ENCODE measurements around the gene FOXK2. TPM values are rescaled to one million over a fixed set of nuclear protein-coding genes. Genes with fewer than 3 reads are reported as not detected.

The FOXK2 gene
- total RNA-seq, 2 experiments from 2014 or later = 59.6 to 63.2 TPM

- no peak overlapping the region for H3K27ac Mint-ChIP-seq
- ChIA-PET CTCF (interaction anchor here (2.2 kb wide), 1 partner anchor 20 kb away, joined by 5 read pairs; no protein-coding TSS in a partner anchor), POLR2A (no interaction called here)
- peaks cover 34% of the 10 kb centered on the region for H3K36me3 Mint-ChIP-seq (ENCODE audit: low read depth)
- peaks cover 31% of the 10 kb centered on the region for H3K4me1 Mint-ChIP-seq
- no peaks in the 10 kb centered on the region for H3K27me3 Mint-ChIP-seq
- no peak for DNase-seq
- no peak overlapping the region for H3K4me3 Mint-ChIP-seq
- no peaks in the 10 kb centered on the region for H3K9me3 Mint-ChIP-seq
Measured at GRCh38 chr17:82489851-82490511, 29.6 kb upstream of the FOXK2 start.

GRCh38 chr17:82490512-82491195, 28.9 kb upstream of the FOXK2 start:
- Mint-ChIP-seq H3K27me3 (no peaks in the 10 kb centered on the region), H3K4me1 (peaks cover 31% of the 10 kb centered on the region), H3K36me3 (ENCODE audit: low read depth) (peaks cover 29% of the 10 kb centered on the region), H3K27ac (no peak overlapping the region), H3K9me3 (no peaks in the 10 kb centered on the region), H3K4me3 (no peak overlapping the region)
- POLR2A ChIA-PET = no interaction called here
- no peak for DNase-seq
- CTCF ChIA-PET = interaction anchor here (0.6 to 2.2 kb wide), 2 partner anchors 20 to 147 kb away, joined by 3 to 5 read pairs; no protein-coding TSS in a partner anchor

GRCh38 chr17:82491196-82491530, 28.4 kb upstream of the FOXK2 start:
- Mint-ChIP-seq H3K36me3 (ENCODE audit: low read depth) (peaks cover 25% of the 10 kb centered on the region), H3K27me3 (no peaks in the 10 kb centered on the region), H3K9me3 (no peaks in the 10 kb centered on the region), H3K4me1 (peaks cover 31% of the 10 kb centered on the region), H3K4me3 (no peak overlapping the region), H3K27ac (no peak overlapping the region)
- no peak for DNase-seq
- POLR2A ChIA-PET = no interaction called here
- CTCF ChIA-PET = interaction anchor here (0.6 to 2.2 kb wide), 3 partner anchors 21 to 148 kb away, joined by 3 to 5 read pairs (median 3); no protein-coding TSS in a partner anchor

DNA sequence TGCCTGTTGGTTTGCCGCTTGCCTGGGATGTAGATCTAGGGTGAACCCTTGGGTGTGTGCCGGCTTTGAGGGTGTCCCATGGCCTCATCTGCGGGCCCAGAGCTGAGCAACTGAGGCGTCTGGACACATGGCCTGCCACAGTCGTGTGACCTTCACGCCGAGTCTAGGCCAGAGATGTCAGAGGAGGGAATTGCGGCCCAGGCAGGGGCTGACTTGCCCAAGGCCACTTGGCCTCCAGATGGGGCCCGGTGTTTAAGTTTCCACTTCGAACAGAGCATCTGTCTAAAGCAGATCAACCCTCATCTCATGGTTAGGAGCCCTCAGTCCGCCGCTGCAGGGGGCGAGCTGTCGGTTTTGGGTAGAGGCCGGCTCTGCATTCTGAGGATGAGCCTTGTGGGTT, 28.0 kb upstream of the FOXK2 start:
- CTCF ChIA-PET = interaction anchor here (0.6 to 1.0 kb wide), 4 partner anchors 45 to 148 kb away, joined by 3 to 6 read pairs (median 3); no protein-coding TSS in a partner anchor

DNA sequence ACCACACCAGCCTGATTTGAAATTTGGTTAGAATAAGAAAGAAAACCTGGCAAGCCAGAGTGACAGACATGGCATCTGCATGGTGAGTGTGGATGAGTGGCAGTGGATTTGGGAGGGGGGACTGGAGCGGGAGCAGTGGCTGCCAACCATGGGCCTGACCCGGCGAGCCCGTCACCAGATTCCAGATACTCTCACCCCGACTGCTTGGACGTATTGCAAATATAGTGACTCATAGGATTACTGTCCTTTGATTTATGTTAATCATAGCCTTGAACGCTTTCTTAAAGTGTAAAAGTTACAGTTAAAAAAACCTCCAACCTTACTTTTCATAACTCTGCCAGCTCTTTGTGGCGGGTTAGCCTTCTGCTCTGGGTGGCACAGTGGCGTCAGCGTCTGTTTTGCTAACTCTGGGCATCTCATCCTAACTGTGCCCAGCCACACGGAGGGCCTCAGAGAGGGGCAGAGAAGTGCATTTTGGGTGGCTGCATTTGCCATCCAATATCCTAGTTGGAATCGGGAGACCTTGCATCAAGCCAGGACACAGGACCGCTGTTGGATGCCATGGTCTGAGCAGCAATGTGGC, 26.8 kb upstream of the FOXK2 start:
- Mint-ChIP-seq H3K36me3 (ENCODE audit: low read depth) (peaks cover 13% of the 10 kb centered on the region), H3K9me3 (no peaks in the 10 kb centered on the region), H3K4me1 (peaks cover 27% of the 10 kb centered on the region), H3K27me3 (no peaks in the 10 kb centered on the region), H3K27ac (no peak overlapping the region), H3K4me3 (no peak overlapping the region)
- no peak for DNase-seq
- POLR2A ChIA-PET = no interaction called here
- CTCF ChIA-PET = interaction anchor here (0.5 to 1.1 kb wide), 3 partner anchors 11 to 140 kb away, joined by 3 to 6 read pairs (median 3); no protein-coding TSS in a partner anchor

More for the DNA sequence above, 28.0 kb upstream of the FOXK2 start:
- POLR2A ChIA-PET = no interaction called here
- DNase-seq = no peak
- no peaks in the 10 kb centered on the region for H3K27me3 Mint-ChIP-seq
- H3K4me3 Mint-ChIP-seq = no peak overlapping the region
- H3K27ac Mint-ChIP-seq = no peak overlapping the region
- H3K9me3 Mint-ChIP-seq = no peaks in the 10 kb centered on the region
- peaks cover 21% of the 10 kb centered on the region for H3K36me3 Mint-ChIP-seq (ENCODE audit: low read depth)
- H3K4me1 Mint-ChIP-seq = peaks cover 30% of the 10 kb centered on the region

DNA sequence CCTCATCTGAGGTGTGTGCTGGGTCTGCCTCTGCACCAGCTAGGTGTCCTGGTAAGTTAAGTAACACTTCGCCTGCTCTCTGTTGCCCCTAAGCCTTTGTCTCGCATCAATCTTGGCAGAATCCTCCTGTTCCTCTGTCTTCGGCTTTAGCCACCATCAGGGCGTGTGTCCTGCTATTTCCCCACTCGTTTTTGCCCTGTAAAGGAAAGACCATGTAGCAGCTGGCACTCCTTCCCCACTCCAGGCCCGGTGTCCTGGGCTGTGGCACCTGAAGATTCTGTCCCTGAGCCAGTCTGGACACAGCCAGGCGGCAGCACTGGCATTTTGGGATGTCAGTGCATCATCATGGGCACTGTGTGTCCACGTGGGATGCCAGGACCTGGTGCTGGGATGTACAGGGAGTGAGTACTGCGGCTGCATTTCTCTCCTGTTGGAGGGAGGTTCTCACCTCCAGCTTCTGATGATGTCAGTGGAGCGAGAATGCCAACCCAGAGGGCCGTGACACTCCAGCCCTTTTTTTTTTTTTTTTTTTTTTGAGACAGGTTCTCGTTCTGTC, 26.2 kb upstream of the FOXK2 start:
- ChIA-PET CTCF (interaction anchor here (0.6 to 1.2 kb wide), 3 partner anchors 11 to 462 kb away, joined by 3 read pairs; partner anchors contain the start of gene RAC3), POLR2A (no interaction called here)

GRCh38 chr17:82494236-82495055, 25.1 kb upstream of the FOXK2 start:
- ChIA-PET POLR2A (no interaction called here), CTCF (interaction anchor here (0.6 to 1.7 kb wide), 6 partner anchors 10 to 82 kb away, joined by 3 to 5 read pairs (median 3); no protein-coding TSS in a partner anchor)
- Mint-ChIP-seq H3K27ac (peak overlapping the region; percentile 84), H3K4me1 (peaks cover 38% of the 10 kb centered on the region), H3K9me3 (no peaks in the 10 kb centered on the region), H3K4me3 (peak overlapping the region; percentile 51), H3K36me3 (ENCODE audit: low read depth) (no peaks in the 10 kb centered on the region), H3K27me3 (no peaks in the 10 kb centered on the region)
- peak; percentile 88 for DNase-seq

More for the DNA sequence above, 26.2 kb upstream of the FOXK2 start:
- H3K27ac Mint-ChIP-seq = peak overlapping the region; percentile 31
- no peaks in the 10 kb centered on the region for H3K27me3 Mint-ChIP-seq
- H3K4me1 Mint-ChIP-seq = peaks cover 31% of the 10 kb centered on the region
- DNase-seq = no peak
- H3K4me3 Mint-ChIP-seq = no peak overlapping the region
- H3K9me3 Mint-ChIP-seq = no peaks in the 10 kb centered on the region
- H3K36me3 Mint-ChIP-seq (ENCODE audit: low read depth) = peaks cover 8% of the 10 kb centered on the region

DNA sequence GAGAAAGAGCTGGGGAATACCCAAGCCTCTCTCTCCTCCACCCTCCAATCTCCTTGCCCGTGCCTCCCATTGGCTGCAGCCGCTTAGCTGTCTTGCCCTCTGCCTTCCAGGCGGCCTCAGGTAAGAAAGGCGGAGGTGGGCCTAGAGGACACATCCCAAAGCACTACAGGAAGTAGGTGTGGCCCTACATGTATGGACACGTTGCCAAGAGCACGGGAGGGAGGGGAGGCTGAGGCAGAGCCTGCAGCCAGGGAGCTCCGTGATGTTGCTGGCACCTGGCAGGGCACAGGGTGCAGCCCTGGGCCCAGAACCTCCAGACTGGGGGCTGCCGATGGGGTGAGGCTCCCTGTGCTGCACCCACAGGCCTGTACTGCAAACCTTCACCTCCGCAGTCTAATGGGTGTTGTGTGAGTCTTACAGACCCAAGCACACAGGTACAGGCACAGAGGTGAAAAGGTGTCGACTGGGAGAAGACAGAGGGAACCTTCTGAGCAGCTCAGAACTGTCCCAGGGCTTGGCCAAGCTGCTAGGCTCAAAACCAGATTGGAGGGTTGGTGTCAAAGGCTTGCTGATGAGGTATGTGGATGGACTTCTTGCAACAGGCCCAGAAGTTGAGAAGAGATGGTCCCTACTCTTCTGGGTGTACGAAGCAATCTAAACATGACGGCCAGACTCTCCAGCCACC, 23.5 kb upstream of the FOXK2 start:
- POLR2A ChIA-PET = no interaction called here
- H3K36me3 Mint-ChIP-seq (ENCODE audit: low read depth) = no peaks in the 10 kb centered on the region
- no peaks in the 10 kb centered on the region for H3K9me3 Mint-ChIP-seq
- H3K4me1 Mint-ChIP-seq = peaks cover 36% of the 10 kb centered on the region
- DNase-seq = no peak
- peak overlapping the region; percentile 83 for H3K27ac Mint-ChIP-seq
- no peaks in the 10 kb centered on the region for H3K27me3 Mint-ChIP-seq
- H3K4me3 Mint-ChIP-seq = peak overlapping the region; percentile 79
- CTCF ChIA-PET = interaction anchor here (0.6 to 1.9 kb wide), 9 partner anchors 13 to 461 kb away, joined by 3 to 7 read pairs (median 4); no protein-coding TSS in a partner anchor

- ChIA-PET POLR2A (no interaction called here), CTCF (interaction anchor here (1.9 kb wide), 1 partner anchor 40 kb away, joined by 4 read pairs; no protein-coding TSS in a partner anchor)
- H3K36me3 Mint-ChIP-seq (ENCODE audit: low read depth) = no peaks in the 10 kb centered on the region
- peaks cover 36% of the 10 kb centered on the region for H3K4me1 Mint-ChIP-seq
- DNase-seq = peak; percentile 91
- no peaks in the 10 kb centered on the region for H3K27me3 Mint-ChIP-seq
- peak overlapping the region; percentile 79 for H3K4me3 Mint-ChIP-seq
- peak overlapping the region; percentile 83 for H3K27ac Mint-ChIP-seq
- H3K9me3 Mint-ChIP-seq = no peaks in the 10 kb centered on the region
Measured at GRCh38 chr17:82496529-82497434, 22.8 kb upstream of the FOXK2 start.

DNA sequence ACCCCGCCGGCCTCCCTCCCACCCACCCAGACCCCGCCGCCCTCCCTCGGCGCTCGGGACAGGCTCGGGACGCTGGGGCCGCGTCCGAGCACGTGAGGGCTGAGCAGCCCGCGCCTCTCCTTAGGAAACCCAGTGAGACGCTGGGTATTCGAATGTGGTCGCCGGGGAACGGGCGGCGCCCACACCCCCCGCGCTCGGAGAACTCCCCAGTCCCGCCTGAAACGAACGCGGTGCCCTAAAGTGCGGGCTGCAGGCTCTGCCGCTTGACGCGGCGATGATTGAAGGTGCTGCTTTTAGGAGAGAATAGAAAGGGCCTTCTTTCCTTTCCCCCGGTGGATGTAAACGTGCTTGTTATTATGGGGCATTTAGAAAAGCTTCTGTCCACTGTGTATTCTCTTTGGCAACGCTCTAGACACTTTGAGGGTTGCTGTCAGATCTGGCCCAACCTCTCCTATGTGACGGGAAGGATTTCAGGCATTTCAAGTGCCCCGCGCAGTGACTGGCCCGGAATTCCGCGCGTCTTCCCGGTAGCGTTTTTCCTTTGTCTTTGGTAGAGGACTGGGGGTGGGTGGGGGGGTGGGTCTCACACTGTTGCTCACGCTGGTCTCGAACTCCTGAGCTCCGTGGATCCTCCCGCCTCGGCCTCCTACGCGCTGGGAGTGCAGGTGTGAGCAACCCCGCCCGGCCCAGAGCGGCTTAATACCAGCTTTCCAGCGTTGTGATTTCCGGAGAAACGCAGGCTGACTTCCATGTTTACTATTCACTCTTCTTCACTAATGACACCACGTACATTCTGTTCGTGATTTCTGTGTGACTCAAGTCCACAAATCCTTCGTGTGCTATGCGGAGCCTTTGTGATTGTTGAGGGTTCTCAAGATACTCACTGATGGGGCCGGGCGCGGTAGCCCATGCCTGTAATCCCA, 21.8 kb upstream of the FOXK2 start:
- H3K27me3 Mint-ChIP-seq = no peaks in the 10 kb centered on the region
- DNase-seq = peak; percentile 46
- H3K36me3 Mint-ChIP-seq (ENCODE audit: low read depth) = no peaks in the 10 kb centered on the region
- H3K27ac Mint-ChIP-seq = peak overlapping the region; percentile 90
- H3K4me1 Mint-ChIP-seq = peaks cover 36% of the 10 kb centered on the region
- ChIA-PET CTCF (no interaction called here), POLR2A (no interaction called here)
- H3K9me3 Mint-ChIP-seq = no peaks in the 10 kb centered on the region
- H3K4me3 Mint-ChIP-seq = peak overlapping the region; percentile 79

All from activated CD4-positive, alpha-beta T cell treated with anti-CD3 and anti-CD28 coated beads, Interleukin-2, amount 10 ng/mL, durations not matched to agents 7 days and 5 days (primary cell).